GM23338 (cell line): ENCODE data around the gene PIF1. TPM values are rescaled to one million over a fixed set of nuclear protein-coding genes. Genes with fewer than 3 reads are reported as not detected.

Experiments
- ATAC-seq: fragments of 200-7000 bp; cut with Tn5 transposase; 3 replicates; pipeline ENCODE4 v1.9.1; 2020
- DNase-seq: peaks from one replicate; pipeline ENCODE4 v3.0.0-alpha.2; 2015; ENCODE audit warnings: low spot score
- H2AFZ ChIP-seq: fragments of 200-600 bp; sonication (generic); 2 replicates; pipeline ENCODE4 v1.8.0; 2016; ENCODE audit warnings: antibody characterized with exemption, mild to moderate bottlenecking, moderate library complexity
- H3F3A ChIP-seq: fragments of 200-600 bp; sonication (generic); replicated peaks from 2 replicates; pipeline ENCODE4 v1.8.0; 2017; ENCODE audit warnings: antibody characterized with exemption, mixed run types, low read depth
- H3K27ac ChIP-seq: fragments of 200-600 bp; sonication (generic); 2 replicates; pipeline ENCODE4 v1.6.1; 2016; ENCODE audit warnings: low read depth
- H3K27me3 ChIP-seq: fragments of 200-600 bp; sonication (generic); 2 replicates; pipeline ENCODE4 v1.8.0; 2016; ENCODE audit warnings: mild to moderate bottlenecking, mixed run types, moderate library complexity; ENCODE audit not compliant: insufficient read depth
- H3K36me3 ChIP-seq: fragments of 200-600 bp; sonication (generic); 2 replicates; pipeline ENCODE4 v1.8.0; 2016; ENCODE audit warnings: mild to moderate bottlenecking; ENCODE audit not compliant: insufficient read depth
- H3K4me1 ChIP-seq: fragments of 200-600 bp; sonication (generic); 2 replicates; pipeline ENCODE4 v1.8.0; 2016; ENCODE audit warnings: mild to moderate bottlenecking, moderate library complexity; ENCODE audit not compliant: insufficient read depth
- H3K4me2 ChIP-seq: fragments of 200-600 bp; sonication (generic); 2 replicates; pipeline ENCODE4 v1.7.1; 2017; ENCODE audit warnings: mixed run types
- H3K4me3 ChIP-seq: fragments of 200-600 bp; sonication (generic); 2 replicates; pipeline ENCODE4 v1.6.1; 2016; ENCODE audit warnings: mixed run types
- H3K79me2 ChIP-seq: fragments of 200-600 bp; sonication (generic); replicated peaks from 2 replicates; pipeline ENCODE4 v1.8.0; 2017; ENCODE audit warnings: mild to moderate bottlenecking; ENCODE audit not compliant: insufficient read depth
- H3K9me2 ChIP-seq: fragments of 200-600 bp; sonication (generic); 2 replicates; pipeline ENCODE4 v1.8.0; 2017; ENCODE audit not compliant: insufficient read depth
- H4K20me1 ChIP-seq: fragments of 200-600 bp; sonication (generic); replicated peaks from 2 replicates; pipeline ENCODE4 v1.8.0; 2017; ENCODE audit warnings: mild to moderate bottlenecking; ENCODE audit not compliant: insufficient read depth
- H3K27ac Mint-ChIP-seq: 2 replicates; pipeline ENCODE4 v1.8.0; 2020; ENCODE audit warnings: inconsistent platforms, mild to moderate bottlenecking, moderate library complexity, mixed read lengths
- H3K27me3 Mint-ChIP-seq: 3 replicates; pipeline ENCODE4 v1.8.0; 2022; ENCODE audit warnings: low read depth, mild to moderate bottlenecking, moderate library complexity, mixed read lengths, inconsistent platforms; ENCODE audit not compliant: insufficient read depth, poor library complexity
- H3K36me3 Mint-ChIP-seq: 3 replicates; pipeline ENCODE4 v1.8.0; 2021; ENCODE audit warnings: low read depth, mild to moderate bottlenecking, inconsistent platforms, moderate library complexity, mixed read lengths
- H3K4me1 Mint-ChIP-seq: 3 replicates; pipeline ENCODE4 v1.8.0; 2020; ENCODE audit warnings: mild to moderate bottlenecking, inconsistent platforms, mixed read lengths
- H3K4me3 Mint-ChIP-seq: 3 replicates; pipeline ENCODE4 v1.8.0; 2021; ENCODE audit warnings: moderate library complexity, mild to moderate bottlenecking, inconsistent platforms, mixed read lengths
- H3K9me3 Mint-ChIP-seq: 3 replicates; pipeline ENCODE4 v1.8.0; 2020; ENCODE audit warnings: moderate library complexity, mild to moderate bottlenecking, inconsistent platforms, mixed read lengths
- CREB1 ChIP-seq: fragments of 250-450 bp; sonication (Bioruptor Pico); IDR thresholded peaks from 2 replicates; pipeline ENCODE4 v1.5.0; 2020; ENCODE audit warnings: low read depth, mild to moderate bottlenecking, moderate library complexity
- CTCF ChIP-seq, 2 experiments: fragments of 200-600 bp in 1 of 2; sonication (generic) in 1 of 2; conservative IDR thresholded peaks; 2 replicates each; pipeline versions ENCODE4 v1.5.1 to v1.6.1; 2016 to 2017; ENCODE audit warnings: antibody characterized with exemption in 2 of 2, low read depth in 2 of 2, mild to moderate bottlenecking in 2 of 2, moderate library complexity in 1 of 2
- ETS1 ChIP-seq: IDR thresholded peaks from 2 replicates; pipeline ENCODE4 v1.6.1; 2016; ENCODE audit warnings: antibody characterized with exemption
- EZH2 ChIP-seq: fragments of 200-600 bp; sonication (generic); IDR thresholded peaks from one replicate; pipeline ENCODE4 v1.8.0; 2017; ENCODE audit warnings: antibody characterized with exemption, mild to moderate bottlenecking, low read depth; ENCODE audit not compliant: unreplicated experiment
- EZH2phosphoT487 ChIP-seq: fragments of 200-600 bp; sonication (generic); IDR thresholded peaks from one replicate; pipeline ENCODE4 v1.8.1; 2018; ENCODE audit warnings: antibody characterized with exemption; ENCODE audit not compliant: unreplicated experiment
- JUNB ChIP-seq: IDR thresholded peaks from one replicate; pipeline ENCODE4 v1.6.1; 2016; ENCODE audit warnings: antibody characterized with exemption; ENCODE audit not compliant: unreplicated experiment
- NANOG ChIP-seq: IDR thresholded peaks from 2 replicates; pipeline ENCODE4 v1.6.1; 2016; ENCODE audit warnings: antibody characterized with exemption, borderline replicate concordance
- POLR2AphosphoS5 ChIP-seq: IDR thresholded peaks from 2 replicates; pipeline ENCODE4 v1.6.1; 2016; ENCODE audit warnings: antibody characterized with exemption, low read depth
- REST ChIP-seq: IDR thresholded peaks from one replicate; pipeline ENCODE4 v1.6.1; 2018; ENCODE audit warnings: antibody characterized with exemption; ENCODE audit not compliant: unreplicated experiment
- STAT1 ChIP-seq: IDR thresholded peaks from one replicate; pipeline ENCODE4 v1.6.1; 2016; ENCODE audit warnings: antibody characterized with exemption; ENCODE audit not compliant: unreplicated experiment
- ZNF114 ChIP-seq: fragments of 250-450 bp; sonication (Bioruptor Pico); IDR thresholded peaks from 2 replicates; pipeline ENCODE4 v1.5.0; 2020; ENCODE audit warnings: mild to moderate bottlenecking, moderate library complexity
- ZNF331 ChIP-seq: fragments of 250-450 bp; sonication (Bioruptor Pico); IDR thresholded peaks from 2 replicates; pipeline ENCODE4 v1.5.0; 2020; ENCODE audit warnings: low read depth, mild to moderate bottlenecking, moderate library complexity
- ZNF462 ChIP-seq: fragments of 250-450 bp; sonication (Bioruptor Pico); IDR thresholded peaks from 2 replicates; pipeline ENCODE4 v1.5.0; 2020; ENCODE audit warnings: mild to moderate bottlenecking, moderate library complexity
- polyA plus RNA-seq: library from polyadenylated mRNA; unstranded; fragments of >200 nt; fragmentation: Nextera tagmentation; extraction: Ambion mirVana; gene quantifications from 2 replicates; pipeline ENCODE4 v1.2.1, GENCODE V29; 2016
- total RNA-seq: library from RNA; depleted of rRNA; stranded (reverse); fragments of >200 nt; shearing (Covaris generic); gene quantifications from 2 replicates; pipeline ENCODE4 v1.2.3, GENCODE V29; 2014

Gene PIF1
- total and polyA plus RNA-seq, 2 experiments from 2014 or later: 116 to 200 TPM

- ATAC-seq: no peak
- Histone ChIP-seq H3K4me2 (no peak overlapping the region), H3K27ac (no peak overlapping the region), H3K79me2 (peaks cover 7% of the 10 kb centered on the region), H3K4me1 (peaks cover 19% of the 10 kb centered on the region), H2AFZ (no peak overlapping the region), H3K27me3 (no peaks in the 10 kb centered on the region), H3F3A (peaks cover 25% of the 10 kb centered on the region; the same call in 1 of the 2 replicates), H4K20me1 (peaks cover 2% of the 10 kb centered on the region), H3K9me2 (no peaks in the 10 kb centered on the region), H3K4me3 (no peak overlapping the region), H3K36me3 (no peaks in the 10 kb centered on the region)
- no peak for DNase-seq
- peaks cover 20% of the 10 kb centered on the region for H3K27me3 Mint-ChIP-seq
- H3K9me3 Mint-ChIP-seq: no peaks in the 10 kb centered on the region
- H3K36me3 Mint-ChIP-seq: peaks cover 13% of the 10 kb centered on the region; the same call in 2 of the 3 replicates
- H3K4me1 Mint-ChIP-seq: peaks cover 39% of the 10 kb centered on the region
- no peak for TF ChIP-seq REST
- no peak for TF ChIP-seq POLR2AphosphoS5
- no peak for TF ChIP-seq NANOG
- no peak for TF ChIP-seq STAT1
- no peak for TF ChIP-seq ZNF462 (CRISPR knock-in tag)
- TF ChIP-seq EZH2phosphoT487: no peak
- TF ChIP-seq CTCF (conservative IDR thresholded peaks at IDR 0.05; ENCODE audit: low read depth in 2 of 2): no peak
- TF ChIP-seq ZNF331 (CRISPR knock-in tag): no peak
- TF ChIP-seq ETS1: no peak
- TF ChIP-seq ZNF114 (CRISPR knock-in tag): no peak
- no peak for TF ChIP-seq CREB1 (CRISPR knock-in tag)
- TF ChIP-seq EZH2: no peak
- TF ChIP-seq JUNB: no peak
- no peak overlapping the region for H3K27ac Mint-ChIP-seq
- no peak overlapping the region for H3K4me3 Mint-ChIP-seq
Observed at GRCh38 chr15:64837502-64837901, 12.1 kb upstream of the PIF1 start.
